Activated gamma-delta T cell treated with anti-CD3 and anti-CD28 coated beads, Interleukin-2, amount 50 U/mL, for 16 hours (primary cell): Measurements from ENCODE around the gene LANCL2.
"Not testable (repeated sequence)": the region's sequence is repeated elsewhere in the genome, so short reads cannot be mapped to it uniquely, and the experiment has no call there.

Experiments
- DNase-seq: peaks from one replicate; pipeline ENCODE4 v3.0.0-alpha.2; 2020; ENCODE audit warnings: low read depth

LANCL2 gene, protein sequence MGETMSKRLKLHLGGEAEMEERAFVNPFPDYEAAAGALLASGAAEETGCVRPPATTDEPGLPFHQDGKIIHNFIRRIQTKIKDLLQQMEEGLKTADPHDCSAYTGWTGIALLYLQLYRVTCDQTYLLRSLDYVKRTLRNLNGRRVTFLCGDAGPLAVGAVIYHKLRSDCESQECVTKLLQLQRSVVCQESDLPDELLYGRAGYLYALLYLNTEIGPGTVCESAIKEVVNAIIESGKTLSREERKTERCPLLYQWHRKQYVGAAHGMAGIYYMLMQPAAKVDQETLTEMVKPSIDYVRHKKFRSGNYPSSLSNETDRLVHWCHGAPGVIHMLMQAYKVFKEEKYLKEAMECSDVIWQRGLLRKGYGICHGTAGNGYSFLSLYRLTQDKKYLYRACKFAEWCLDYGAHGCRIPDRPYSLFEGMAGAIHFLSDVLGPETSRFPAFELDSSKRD

GRCh38 chr7:55365205-55365674 is at the start of gene LANCL2:
Gene LANCL2, plus strand, starts transcription at chr7:55365337. Its CDS starts 689 bp downstream, at chr7:55366026.
- peak; percentile 9 for DNase-seq

DNA sequence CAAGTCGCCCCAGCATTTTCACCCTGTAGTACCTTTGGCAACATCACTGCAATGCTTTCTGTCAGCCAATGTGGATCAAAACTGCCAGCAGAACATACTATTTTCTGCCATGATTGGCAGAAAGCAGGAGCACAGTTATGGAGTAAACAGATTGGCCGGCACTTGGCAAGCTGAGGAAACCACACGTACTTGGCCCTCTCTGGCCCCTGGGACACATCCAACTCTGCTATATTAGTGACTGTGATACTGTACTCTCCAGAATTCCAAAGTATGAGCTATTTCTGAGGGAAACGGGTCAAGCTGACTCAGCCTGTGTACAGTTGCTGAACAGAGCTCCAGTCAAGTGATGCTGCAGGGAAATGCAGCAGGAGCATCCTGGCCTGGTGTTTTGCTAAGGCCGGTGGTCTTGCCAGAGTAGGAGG is 39.8 kb upstream of the LANCL2 start:
- no peak for DNase-seq

GRCh38 chr7:55326081-55326835 is 38.9 kb upstream of the LANCL2 start:
- DNase-seq = no peak

- DNase-seq = no peak
Measured at GRCh38 chr7:55326945-55327626, 38.1 kb upstream of the LANCL2 start.

- DNase-seq = no peak
Measured at GRCh38 chr7:55335151-55335550, 30.0 kb upstream of the LANCL2 start.

DNA sequence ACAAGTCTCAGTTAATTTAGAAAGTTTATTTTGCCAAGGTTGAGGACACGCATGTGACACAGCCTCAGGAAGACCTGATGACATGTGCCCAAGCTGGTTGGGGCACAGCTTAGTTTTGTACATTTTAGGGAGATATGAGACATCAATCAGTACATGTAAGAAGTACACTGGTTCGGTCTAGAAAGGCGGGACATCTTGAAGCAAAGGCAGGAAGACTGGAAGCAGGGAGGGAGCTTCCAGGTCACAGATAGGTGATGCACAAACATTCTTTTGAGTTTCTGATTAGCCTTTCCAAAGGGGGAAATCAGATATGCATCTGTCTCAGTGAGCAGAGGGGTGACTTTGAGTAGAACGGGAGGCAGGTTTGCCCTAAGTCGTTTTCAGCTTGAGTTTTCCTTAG is 29.4 kb upstream of the LANCL2 start:
- no peak for DNase-seq

- no peak for DNase-seq
Measured at GRCh38 chr7:55336540-55336939, 28.6 kb upstream of the LANCL2 start.

DNA sequence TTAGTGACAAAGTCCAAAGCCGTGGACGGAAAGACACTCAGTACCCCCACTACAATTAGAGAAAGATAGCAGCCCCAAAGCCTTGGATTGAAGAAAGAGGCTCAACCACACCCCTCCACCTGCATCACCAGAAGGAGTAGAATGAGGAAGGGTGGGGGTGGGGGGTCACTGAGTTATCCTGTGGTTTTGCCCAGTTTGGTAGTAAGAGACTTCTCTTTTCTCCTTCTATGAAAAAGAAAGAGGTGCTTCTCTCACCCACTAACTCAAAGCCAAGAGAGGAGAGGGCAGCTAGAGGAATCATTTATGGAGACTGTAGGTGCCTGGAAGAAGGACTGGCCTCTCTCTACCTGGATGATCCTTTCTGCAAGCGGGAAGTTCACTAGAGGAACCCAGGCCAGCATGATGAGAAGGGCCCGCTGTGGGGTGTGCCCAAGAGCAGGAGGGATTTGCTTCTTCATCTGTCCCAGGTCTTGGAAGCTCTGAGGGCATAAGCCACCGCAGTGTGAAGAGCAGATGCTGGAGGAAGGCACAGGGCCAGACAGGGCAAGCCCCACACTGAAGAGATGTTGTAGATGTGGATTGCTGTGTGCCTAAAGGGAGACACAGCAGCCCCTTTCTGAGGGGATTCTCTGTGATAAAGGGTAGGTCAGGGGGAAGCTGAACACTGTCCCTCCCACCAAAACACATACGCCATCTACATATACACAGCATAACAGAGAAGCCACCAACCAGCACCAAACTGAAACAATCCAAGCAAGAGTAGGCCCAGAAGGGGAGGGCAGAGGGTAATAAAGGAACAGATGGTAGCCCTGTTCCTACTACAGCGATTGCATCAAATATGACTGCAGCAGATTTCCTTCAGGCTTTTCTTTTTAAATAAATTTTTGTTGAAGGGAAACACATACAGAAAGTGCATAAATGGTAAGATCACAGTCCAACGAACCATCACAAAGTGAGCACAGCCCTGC is 25.8 kb upstream of the LANCL2 start:
- DNase-seq = no peak

DNA sequence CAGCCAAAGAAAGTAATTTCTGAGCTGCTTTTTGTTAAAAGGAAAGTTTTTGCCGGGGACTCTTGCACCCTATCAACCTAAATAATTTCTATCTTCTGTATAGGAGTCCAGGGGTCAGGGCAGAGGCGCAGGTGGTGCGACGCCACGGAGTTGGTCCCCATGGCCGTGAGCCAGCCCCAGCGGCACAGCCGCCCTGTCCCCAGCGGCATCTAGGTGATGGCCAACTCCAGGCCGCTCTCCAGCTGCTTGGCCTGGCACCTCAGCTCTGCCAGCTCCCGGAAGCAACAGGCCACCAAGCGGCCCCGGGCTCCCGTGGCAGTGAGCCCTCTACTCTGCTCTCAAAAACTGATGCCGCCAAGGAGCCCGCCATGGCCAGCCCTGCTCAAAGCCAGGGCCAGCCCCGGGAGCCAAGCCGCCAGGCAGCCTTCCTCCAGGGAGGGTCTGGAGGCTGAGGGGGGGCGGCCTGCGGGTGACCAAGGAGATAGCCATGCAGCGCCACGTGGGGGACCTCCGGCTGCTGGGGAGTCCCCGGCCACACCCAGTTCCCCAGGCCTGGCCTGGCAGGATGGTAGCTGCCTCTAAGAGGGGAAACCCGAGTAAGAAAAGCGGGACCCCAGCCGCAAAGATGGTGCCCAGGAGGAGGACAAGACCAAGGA is 22.8 kb upstream of the LANCL2 start:
- no peak for DNase-seq

DNA sequence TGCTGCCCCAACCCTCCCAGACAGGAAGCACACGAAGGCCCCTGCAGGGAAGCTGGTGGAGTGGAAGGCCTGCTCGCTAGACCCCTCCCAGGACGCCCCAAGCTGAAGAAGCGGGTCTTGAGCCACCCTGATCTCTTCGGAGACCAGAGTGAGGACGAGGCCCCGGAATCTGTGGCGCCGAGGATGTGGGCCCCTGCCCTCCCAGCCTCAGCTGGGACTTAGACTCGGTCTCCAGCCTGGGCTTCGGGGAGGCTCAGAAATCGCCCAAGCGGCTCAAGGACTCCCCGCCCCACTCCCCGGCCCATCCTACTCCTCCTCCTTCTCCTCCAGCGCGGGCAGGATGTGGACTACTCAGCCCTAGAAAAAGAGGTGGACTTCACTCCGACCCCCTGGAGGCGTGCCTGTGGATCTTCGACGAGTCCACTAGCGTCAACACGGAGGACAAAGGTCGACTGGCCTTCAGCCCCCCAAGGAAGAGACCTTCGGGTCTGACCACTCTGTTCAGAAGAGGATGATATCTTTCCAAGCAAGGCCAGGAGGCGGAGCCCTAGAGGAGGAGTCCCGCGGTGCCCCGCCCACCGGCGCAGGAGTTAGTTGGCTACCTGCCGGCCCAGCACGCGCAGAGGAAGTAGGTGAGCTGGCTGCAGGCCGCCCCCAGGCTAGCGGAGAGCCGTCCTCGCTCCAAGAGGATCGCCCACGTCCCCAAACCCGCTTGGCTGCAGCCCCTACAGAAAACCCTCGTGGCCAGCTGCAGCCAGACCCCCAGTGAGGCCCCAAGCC is 21.9 kb upstream of the LANCL2 start:
- no peak for DNase-seq

DNA sequence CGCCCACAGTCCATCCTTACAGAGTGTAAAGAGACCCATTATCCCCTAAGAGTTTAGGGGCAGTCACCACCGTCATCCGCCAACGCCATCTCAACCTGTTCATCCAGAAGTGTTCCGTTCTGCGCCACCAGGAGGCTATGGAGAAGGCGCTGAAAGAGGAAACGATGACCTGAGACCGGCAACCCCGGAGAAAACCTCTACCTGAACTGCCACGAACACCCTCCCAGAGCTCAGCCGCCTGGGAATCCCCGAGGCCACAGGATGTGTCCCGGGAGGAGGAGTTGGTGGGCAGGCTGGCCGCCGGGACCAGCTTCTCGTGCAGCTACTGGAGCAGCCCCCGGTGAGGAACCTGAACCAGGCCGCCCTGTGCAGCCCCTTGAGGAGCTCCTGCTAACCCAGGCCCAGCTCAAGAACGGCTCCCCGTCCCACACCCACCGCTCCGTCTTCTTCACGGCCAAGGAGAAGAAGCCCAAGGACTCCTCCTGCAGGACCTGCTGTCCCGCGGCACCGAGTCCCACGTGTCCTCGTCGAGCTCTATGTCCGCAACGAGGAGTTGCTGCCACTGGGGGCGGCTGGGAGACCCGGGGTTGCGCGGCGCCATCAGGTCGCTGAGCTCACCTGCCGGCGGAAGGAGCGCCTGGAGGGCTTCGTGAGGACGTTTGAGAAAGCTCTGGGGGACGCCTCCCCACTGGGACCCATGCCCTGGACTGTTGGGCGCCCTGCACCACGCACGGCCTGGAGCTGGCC is 21.1 kb upstream of the LANCL2 start:
- no peak for DNase-seq

DNA sequence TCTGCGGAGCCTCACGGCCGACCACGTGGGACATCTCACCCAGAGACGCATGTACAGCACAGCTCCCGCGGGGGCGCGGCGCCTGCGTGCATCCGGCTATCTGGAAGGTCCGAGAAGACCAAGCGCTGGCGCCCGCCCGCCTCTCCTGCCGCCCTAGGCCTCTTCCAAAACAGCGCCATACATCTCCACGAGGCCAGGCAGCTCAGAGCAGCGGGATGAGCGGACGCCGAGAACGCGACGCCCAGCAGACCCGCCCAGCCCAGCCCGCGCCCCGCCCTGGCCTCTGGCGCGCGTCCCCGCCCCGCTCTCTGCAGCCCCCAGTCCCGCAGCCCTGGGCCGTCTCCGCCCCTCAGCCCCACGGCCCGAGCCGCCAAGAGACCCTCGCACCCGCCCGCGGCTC is 20.3 kb upstream of the LANCL2 start:
- no peak for DNase-seq

GRCh38 chr7:55345292-55345691 is 19.8 kb upstream of the LANCL2 start:
- no peak for DNase-seq

- no peak for DNase-seq
Measured at GRCh38 chr7:55348502-55348901, 16.6 kb upstream of the LANCL2 start.

GRCh38 chr7:55349121-55349520 is 16.0 kb upstream of the LANCL2 start:
- no peak for DNase-seq

GRCh38 chr7:55350281-55350680 is 14.9 kb upstream of the LANCL2 start:
- no peak for DNase-seq

DNA sequence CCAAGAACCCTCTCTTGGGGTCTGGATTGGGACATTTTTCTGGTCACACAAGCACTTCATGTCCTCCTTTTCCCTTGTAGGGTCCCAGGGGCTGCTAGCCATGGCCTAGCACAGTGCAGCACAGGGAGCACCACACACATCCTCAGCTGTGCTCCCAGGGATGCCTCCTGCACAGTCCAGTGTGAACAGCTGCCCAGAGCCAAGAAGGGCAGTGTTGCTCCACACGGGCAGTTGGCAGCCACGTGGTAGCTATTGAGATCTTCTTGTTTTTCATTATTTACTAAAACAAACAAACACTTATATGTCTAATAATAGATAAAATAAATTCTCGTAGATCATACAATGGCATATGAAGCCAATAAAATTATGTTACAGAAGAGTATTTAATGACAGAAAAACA is 13.9 kb upstream of the LANCL2 start:
- DNase-seq = no peak

DNA sequence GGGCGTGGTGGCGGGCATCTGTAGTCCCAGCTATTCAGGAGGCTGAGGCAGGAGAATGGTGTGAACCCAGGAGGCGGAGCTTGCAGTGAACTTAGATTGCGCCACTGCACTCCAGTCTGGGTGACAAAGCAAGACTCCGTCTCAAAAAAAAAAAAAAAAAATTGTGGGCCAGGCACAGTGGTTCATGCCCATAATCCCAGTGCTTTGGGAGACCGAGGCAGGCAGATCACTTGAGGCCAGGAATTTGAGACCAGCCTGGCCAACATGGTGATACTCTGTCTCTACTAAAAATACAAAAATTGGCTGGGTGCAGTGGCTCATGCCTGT is 12.2 kb upstream of the LANCL2 start:
- DNase-seq = not testable (repeated sequence)

- DNase-seq = no peak
Measured at GRCh38 chr7:55360486-55360885, 4.7 kb upstream of the LANCL2 start.
